GM18508 (cell line): ENCODE measurements around the gene ST6GALNAC3.
"Not testable (repeated sequence)": the region's sequence is repeated elsewhere in the genome, so short reads cannot be mapped to it uniquely, and the experiment has no call there.

Experiments
- ATAC-seq: cut with Tn5 transposase; IDR thresholded peaks from one replicate; pipeline ENCODE4 v1.9.1; 2021; ENCODE audit warnings: moderate number of reproducible peaks; ENCODE audit not compliant: insufficient read depth, unreplicated experiment

Gene ST6GALNAC3

GRCh38 chr1:76232666-76233065, 158.1 kb downstream of the ST6GALNAC3 start:
- ATAC-seq = no peak

- ATAC-seq = no peak
Measured at GRCh38 chr1:76234061-76234460, 159.5 kb downstream of the ST6GALNAC3 start.

GRCh38 chr1:76237211-76237610, 162.7 kb downstream of the ST6GALNAC3 start:
- no peak for ATAC-seq

- no peak for ATAC-seq
Measured at GRCh38 chr1:76238094-76238628, 163.6 kb downstream of the ST6GALNAC3 start.

GRCh38 chr1:76239470-76239918, 164.9 kb downstream of the ST6GALNAC3 start:
- ATAC-seq = no peak

GRCh38 chr1:76240316-76240715, 165.8 kb downstream of the ST6GALNAC3 start:
- ATAC-seq = no peak

GRCh38 chr1:76242587-76242986, 168.0 kb downstream of the ST6GALNAC3 start:
- not testable (repeated sequence) for ATAC-seq

GRCh38 chr1:76247261-76247852, 172.8 kb downstream of the ST6GALNAC3 start:
- ATAC-seq = no peak

- no peak for ATAC-seq
Measured at GRCh38 chr1:76250271-76250670, 175.7 kb downstream of the ST6GALNAC3 start.

GRCh38 chr1:76252431-76252830, 177.9 kb downstream of the ST6GALNAC3 start:
- no peak for ATAC-seq

- no peak for ATAC-seq
Measured at GRCh38 chr1:76254104-76255030, 179.8 kb downstream of the ST6GALNAC3 start.

- no peak for ATAC-seq
Measured at GRCh38 chr1:76256289-76257223, 182.0 kb downstream of the ST6GALNAC3 start.

GRCh38 chr1:76257823-76258222, 183.3 kb downstream of the ST6GALNAC3 start:
- no peak for ATAC-seq

- ATAC-seq = no peak
Measured at GRCh38 chr1:76259270-76259669, 184.7 kb downstream of the ST6GALNAC3 start.

GRCh38 chr1:76260279-76260678, 185.7 kb downstream of the ST6GALNAC3 start:
- ATAC-seq = no peak

- no peak for ATAC-seq
Measured at GRCh38 chr1:76262601-76263000, 188.1 kb downstream of the ST6GALNAC3 start.

GRCh38 chr1:76264642-76265041, 190.1 kb downstream of the ST6GALNAC3 start:
- no peak for ATAC-seq

- ATAC-seq = no peak
Measured at GRCh38 chr1:76266762-76267161, 192.2 kb downstream of the ST6GALNAC3 start.

GRCh38 chr1:76267631-76268030, 193.1 kb downstream of the ST6GALNAC3 start:
- no peak for ATAC-seq

GRCh38 chr1:76268341-76268740, 193.8 kb downstream of the ST6GALNAC3 start:
- ATAC-seq = no peak
